ENCODE results near the gene WNT10A. TPM values are rescaled to one million over a fixed set of nuclear protein-coding genes. Genes with fewer than 3 reads are reported as not detected.

WNT10A gene
- total RNA-seq, 1 experiment from 2014 or later = 0.47 TPM

DNA sequence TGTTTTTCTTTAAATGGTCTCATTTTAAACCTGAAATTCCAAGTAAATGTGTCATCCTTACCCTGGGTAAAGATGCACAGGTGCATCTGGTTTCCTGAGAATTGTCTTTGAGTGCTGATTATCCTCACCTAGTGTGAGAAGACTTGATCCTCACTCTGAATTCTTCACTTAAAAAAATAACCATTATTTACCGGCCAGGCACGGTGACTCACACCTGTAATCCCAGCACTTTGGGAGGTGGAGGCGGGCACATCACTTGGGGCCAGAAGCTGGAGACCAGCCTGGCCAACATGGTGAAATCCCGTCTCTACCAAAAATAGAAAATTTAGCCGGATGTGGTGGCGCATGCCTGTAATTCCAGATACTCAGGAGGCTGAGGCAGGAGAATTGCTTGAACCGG, 30.9 kb upstream of the WNT10A start:
- POLR2A ChIA-PET (ENCODE audit: low non-redundant PET) = no interaction called here
- no peaks in the 10 kb centered on the region for H3K4me1 ChIP-seq (ENCODE audit: insufficient read depth, low read length, poor library complexity, severe bottlenecking)
- intact Hi-C loops (cut with micrococcal nuclease; ENCODE audit: unreplicated experiment) = loop anchor here (5.0 to 10.0 kb wide), 5 partner anchors 133 to 577 kb away; partner anchors contain the start of genes AAMP, CTDSP1 and PNKD
- DNase-seq (ENCODE audit: low spot score) = no peak
- H3K27ac ChIP-seq (ENCODE audit: low read depth, low read length, poor library complexity, severe bottlenecking) = no peak overlapping the region
- BruUV-seq (replicated peaks) = no TSS peak
- H3K9me3 ChIP-seq (ENCODE audit: low read depth, low read length, poor library complexity, severe bottlenecking) = no peaks in the 10 kb centered on the region
- no peak overlapping the region for H3K4me3 ChIP-seq (ENCODE audit: low read depth, low read length, poor library complexity, severe bottlenecking)
- no peak for TF ChIP-seq EZH2 (IDR thresholded peaks at IDR 0.05; ENCODE audit: borderline replicate concordance, low read depth, low read length, poor library complexity, severe bottlenecking)
- TF ChIP-seq, protein P1, sequence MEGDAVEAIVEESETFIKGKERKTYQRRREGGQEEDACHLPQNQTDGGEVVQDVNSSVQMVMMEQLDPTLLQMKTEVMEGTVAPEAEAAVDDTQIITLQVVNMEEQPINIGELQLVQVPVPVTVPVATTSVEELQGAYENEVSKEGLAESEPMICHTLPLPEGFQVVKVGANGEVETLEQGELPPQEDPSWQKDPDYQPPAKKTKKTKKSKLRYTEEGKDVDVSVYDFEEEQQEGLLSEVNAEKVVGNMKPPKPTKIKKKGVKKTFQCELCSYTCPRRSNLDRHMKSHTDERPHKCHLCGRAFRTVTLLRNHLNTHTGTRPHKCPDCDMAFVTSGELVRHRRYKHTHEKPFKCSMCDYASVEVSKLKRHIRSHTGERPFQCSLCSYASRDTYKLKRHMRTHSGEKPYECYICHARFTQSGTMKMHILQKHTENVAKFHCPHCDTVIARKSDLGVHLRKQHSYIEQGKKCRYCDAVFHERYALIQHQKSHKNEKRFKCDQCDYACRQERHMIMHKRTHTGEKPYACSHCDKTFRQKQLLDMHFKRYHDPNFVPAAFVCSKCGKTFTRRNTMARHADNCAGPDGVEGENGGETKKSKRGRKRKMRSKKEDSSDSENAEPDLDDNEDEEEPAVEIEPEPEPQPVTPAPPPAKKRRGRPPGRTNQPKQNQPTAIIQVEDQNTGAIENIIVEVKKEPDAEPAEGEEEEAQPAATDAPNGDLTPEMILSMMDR (conservative IDR thresholded peaks at IDR 0.05; ENCODE audit: low read depth, low read length) = no peak
- H3K36me3 ChIP-seq (ENCODE audit: insufficient read depth, low read length, poor library complexity, severe bottlenecking) = no peaks in the 10 kb centered on the region
- CTCF ChIA-PET = no interaction called here
- H3K27me3 ChIP-seq (replicated peaks; ENCODE audit: insufficient read depth, low read depth, low read length, poor library complexity) = no peaks in the 10 kb centered on the region

DNA sequence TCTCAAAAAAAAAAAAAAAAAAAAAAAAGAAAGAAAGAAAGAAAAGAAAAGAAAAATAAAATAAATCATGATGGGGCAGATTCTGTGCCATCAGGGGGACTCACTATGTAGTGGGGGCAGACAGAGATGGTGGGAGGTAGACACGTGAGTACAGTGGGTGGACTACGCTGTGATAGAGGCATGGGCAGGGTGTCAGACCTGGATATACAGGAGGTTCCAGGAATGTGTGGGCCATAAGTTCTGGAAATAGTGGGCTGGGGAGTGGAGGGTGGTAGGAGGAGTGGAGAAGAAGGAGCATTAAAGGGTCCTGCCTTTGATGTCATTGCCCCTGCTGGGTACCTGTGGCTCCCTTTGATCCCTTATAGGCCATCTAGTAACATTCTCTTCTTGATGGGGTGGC, 29.9 kb upstream of the WNT10A start:
- intact Hi-C loops (cut with micrococcal nuclease; ENCODE audit: unreplicated experiment) = loop anchor here (5.0 to 10.0 kb wide), 3 partner anchors 132 to 444 kb away; no protein-coding TSS in a partner anchor
- H3K27me3 ChIP-seq (replicated peaks; ENCODE audit: insufficient read depth, low read depth, low read length, poor library complexity) = no peaks in the 10 kb centered on the region
- POLR2A ChIA-PET (ENCODE audit: low non-redundant PET) = no interaction called here
- no peak overlapping the region for H3K4me3 ChIP-seq (ENCODE audit: low read depth, low read length, poor library complexity, severe bottlenecking)
- BruUV-seq (replicated peaks) = no TSS peak
- H3K4me1 ChIP-seq (ENCODE audit: insufficient read depth, low read length, poor library complexity, severe bottlenecking) = no peaks in the 10 kb centered on the region
- no peak overlapping the region for H3K27ac ChIP-seq (ENCODE audit: low read depth, low read length, poor library complexity, severe bottlenecking)
- no peak for DNase-seq (ENCODE audit: low spot score)
- no peaks in the 10 kb centered on the region for H3K36me3 ChIP-seq (ENCODE audit: insufficient read depth, low read length, poor library complexity, severe bottlenecking)
- CTCF ChIA-PET = interaction anchor here (0.7 to 1.0 kb wide), 4 partner anchors 12 to 304 kb away, joined by 4 to 13 read pairs (median 8); no protein-coding TSS in a partner anchor
- H3K9me3 ChIP-seq (ENCODE audit: low read depth, low read length, poor library complexity, severe bottlenecking) = no peaks in the 10 kb centered on the region
- TF ChIP-seq, protein P1 (conservative IDR thresholded peaks at IDR 0.05; ENCODE audit: low read depth, low read length) = no peak
- no peak for TF ChIP-seq EZH2 (IDR thresholded peaks at IDR 0.05; ENCODE audit: borderline replicate concordance, low read depth, low read length, poor library complexity, severe bottlenecking)

DNA sequence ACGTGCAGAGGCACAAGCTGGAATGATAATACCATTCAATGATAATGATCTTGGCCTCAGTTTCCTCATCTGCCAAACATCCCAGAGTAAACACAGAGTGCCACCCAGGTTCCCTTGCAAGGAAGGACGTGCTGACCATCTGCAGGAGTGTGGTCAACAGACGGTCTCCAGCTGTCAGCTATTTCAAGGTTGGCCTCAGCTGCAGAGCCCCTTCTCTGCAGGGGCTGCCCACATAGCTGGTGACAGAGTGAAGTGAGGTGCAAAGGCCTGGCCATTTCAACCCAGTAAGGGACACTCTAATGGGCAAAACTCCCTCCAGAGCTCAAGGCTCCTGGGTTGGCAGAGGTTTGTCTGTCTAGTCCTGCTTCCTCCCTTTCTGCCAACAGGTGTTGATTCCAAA, 29.4 kb upstream of the WNT10A start:
- intact Hi-C loops (cut with micrococcal nuclease; ENCODE audit: unreplicated experiment) = loop anchor here (5.0 to 10.0 kb wide), 3 partner anchors 131 to 444 kb away; no protein-coding TSS in a partner anchor
- H3K27ac ChIP-seq (ENCODE audit: low read depth, low read length, poor library complexity, severe bottlenecking) = no peak overlapping the region
- no peaks in the 10 kb centered on the region for H3K27me3 ChIP-seq (replicated peaks; ENCODE audit: insufficient read depth, low read depth, low read length, poor library complexity)
- no TSS peak for BruUV-seq (replicated peaks)
- no peaks in the 10 kb centered on the region for H3K9me3 ChIP-seq (ENCODE audit: low read depth, low read length, poor library complexity, severe bottlenecking)
- H3K36me3 ChIP-seq (ENCODE audit: insufficient read depth, low read length, poor library complexity, severe bottlenecking) = no peaks in the 10 kb centered on the region
- CTCF ChIA-PET = interaction anchor here (1.0 kb wide), 1 partner anchor 304 kb away, joined by 4 read pairs; no protein-coding TSS in a partner anchor
- no peak for DNase-seq (ENCODE audit: low spot score)
- POLR2A ChIA-PET (ENCODE audit: low non-redundant PET) = no interaction called here
- H3K4me1 ChIP-seq (ENCODE audit: insufficient read depth, low read length, poor library complexity, severe bottlenecking) = no peaks in the 10 kb centered on the region
- no peak overlapping the region for H3K4me3 ChIP-seq (ENCODE audit: low read depth, low read length, poor library complexity, severe bottlenecking)
- no peak for TF ChIP-seq EZH2 (IDR thresholded peaks at IDR 0.05; ENCODE audit: borderline replicate concordance, low read depth, low read length, poor library complexity, severe bottlenecking)
- TF ChIP-seq, protein P1 (conservative IDR thresholded peaks at IDR 0.05; ENCODE audit: low read depth, low read length) = no peak

Measured in A673 (cell line).